Large intestine (tissue), 3 donors: Measurements from ENCODE around the gene PTPRG. TPM values are rescaled to one million over a fixed set of nuclear protein-coding genes. Genes with fewer than 3 reads are reported as not detected.

ENCODE experiments used
- DNase-seq, 2 donors: peaks; one replicate each; pipeline versions ENCODE4 v3.0.0 to v3.0.0-alpha.2; 2013
- H3K27ac ChIP-seq: one replicate; pipeline ENCODE4 v1.5.1; 2013; ENCODE audit warnings: low read length
- H3K27me3 ChIP-seq: 2 replicates; pipeline ENCODE4 v1.6.1; 2013; ENCODE audit warnings: low read length; ENCODE audit not compliant: control insufficient read depth, insufficient read depth
- H3K36me3 ChIP-seq: 2 replicates; pipeline ENCODE4 v1.6.1; 2013; ENCODE audit warnings: low read length; ENCODE audit not compliant: control insufficient read depth, insufficient read depth
- H3K4me1 ChIP-seq: one replicate; pipeline ENCODE4 v1.6.1; 2013; ENCODE audit warnings: low read length; ENCODE audit not compliant: control insufficient read depth, insufficient read depth
- H3K4me3 ChIP-seq: one replicate; pipeline ENCODE4 v1.5.1; 2013; ENCODE audit warnings: low read length
- H3K9me3 ChIP-seq: one replicate; pipeline ENCODE4 v1.6.1; 2013; ENCODE audit warnings: mild to moderate bottlenecking, low read depth, low read length, moderate library complexity; ENCODE audit not compliant: control insufficient read depth
- WGBS: methylation state at CpG from one replicate; pipeline ENCODE4 v1.1.5; 2013; ENCODE audit warnings: low lambda C conversion rate; ENCODE audit not compliant: insufficient coverage; 5-methylcytosine and 5-hydroxymethylcytosine counted together
- polyA plus RNA-seq: library from polyadenylated mRNA; unstranded; fragments of 120-200 nt; gene quantifications from one replicate; pipeline ENCODE4 v1.2.1, GENCODE V29; 2013

The PTPRG gene
- polyA plus RNA-seq, 1 donor: 18.3 TPM

DNA sequence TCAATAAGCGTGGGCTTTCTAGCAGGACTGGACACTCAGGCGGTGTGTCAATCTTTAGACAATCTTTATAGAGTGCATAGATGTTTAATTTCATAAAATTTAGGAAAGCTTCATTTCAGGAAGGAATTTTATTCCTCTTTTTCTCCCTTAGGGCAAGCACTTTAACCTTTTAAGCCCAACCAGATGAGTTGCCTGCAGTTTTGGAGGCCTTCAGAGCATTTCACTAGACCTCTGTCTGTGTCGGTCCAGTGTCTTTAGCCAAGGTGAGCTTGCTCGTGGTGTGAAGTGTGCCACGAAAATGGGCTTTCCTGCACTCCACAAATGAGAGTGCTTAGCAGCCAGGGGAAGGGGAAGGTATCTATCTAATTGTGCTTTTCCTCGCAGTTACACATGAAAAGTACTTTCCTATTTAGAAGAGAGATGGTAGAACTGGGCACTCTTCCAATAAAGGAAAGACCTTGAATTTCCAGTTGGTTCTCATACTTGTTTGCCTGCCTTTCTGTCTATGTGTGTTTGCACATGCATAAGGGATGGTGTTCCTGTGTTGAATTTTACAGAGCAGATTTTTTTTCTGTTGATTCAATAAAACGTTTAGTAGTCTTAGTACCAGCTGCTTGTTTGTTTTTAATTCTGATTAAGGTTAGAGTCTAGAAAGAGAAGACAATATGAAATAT lies 758.3 kb downstream of the PTPRG start:
- Histone ChIP-seq H3K27me3 (no peaks in the 10 kb centered on the region), H3K4me3 (peak overlapping the region; percentile 56), H3K4me1 (no peaks in the 10 kb centered on the region), H3K36me3 (no peaks in the 10 kb centered on the region), H3K9me3 (no peaks in the 10 kb centered on the region), H3K27ac (no peak overlapping the region)
- no peak for DNase-seq
- 90% methylated on average over 2 of the region's 7 CpGs for WGBS

GRCh38 chr3:62323241-62323640 lies 761.9 kb downstream of the PTPRG start:
- WGBS: 100% methylated on average over 1 of the region's 1 CpG

GRCh38 chr3:62325896-62326295 lies 764.5 kb downstream of the PTPRG start:
- no peak for DNase-seq
- H3K4me1 ChIP-seq: no peaks in the 10 kb centered on the region
- no peak overlapping the region for H3K27ac ChIP-seq
- no peaks in the 10 kb centered on the region for H3K36me3 ChIP-seq
- no peaks in the 10 kb centered on the region for H3K27me3 ChIP-seq
- no peak overlapping the region for H3K4me3 ChIP-seq
- WGBS: 57% methylated on average over 2 of the region's 8 CpGs
- H3K9me3 ChIP-seq: no peaks in the 10 kb centered on the region

More at GRCh38 chr3:62323241-62323640, 761.9 kb downstream of the PTPRG start:
- Histone ChIP-seq H3K9me3 (no peaks in the 10 kb centered on the region), H3K36me3 (no peaks in the 10 kb centered on the region), H3K4me1 (no peaks in the 10 kb centered on the region), H3K27ac (no peak overlapping the region), H3K27me3 (no peaks in the 10 kb centered on the region), H3K4me3 (no peak overlapping the region)
- no peak for DNase-seq

DNA sequence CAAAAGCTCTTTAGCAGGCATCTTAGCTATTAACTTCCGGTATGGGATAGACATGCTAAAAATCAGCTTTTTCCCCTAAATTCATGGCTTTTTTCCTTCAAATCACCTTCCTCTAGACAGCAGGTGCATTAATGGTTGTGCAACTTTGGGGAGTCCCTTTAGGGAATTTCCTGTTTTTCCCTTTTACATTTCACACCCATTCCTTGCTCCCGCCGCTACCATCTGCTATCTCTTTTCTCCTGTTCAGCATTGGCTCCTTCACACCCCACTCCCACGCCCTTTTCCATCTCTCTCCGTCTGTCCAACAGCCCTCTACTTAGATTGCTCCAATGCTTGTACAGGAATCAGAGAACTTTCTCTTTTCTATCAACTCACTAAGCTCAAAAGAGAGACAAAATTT lies 768.6 kb downstream of the PTPRG start:
- no peaks in the 10 kb centered on the region for H3K9me3 ChIP-seq
- WGBS: 82% methylated on average over 4 of the region's 5 CpGs
- no peaks in the 10 kb centered on the region for H3K27me3 ChIP-seq
- no peak for DNase-seq
- H3K36me3 ChIP-seq: no peaks in the 10 kb centered on the region
- no peak overlapping the region for H3K4me3 ChIP-seq
- no peak overlapping the region for H3K27ac ChIP-seq
- H3K4me1 ChIP-seq: no peaks in the 10 kb centered on the region

DNA sequence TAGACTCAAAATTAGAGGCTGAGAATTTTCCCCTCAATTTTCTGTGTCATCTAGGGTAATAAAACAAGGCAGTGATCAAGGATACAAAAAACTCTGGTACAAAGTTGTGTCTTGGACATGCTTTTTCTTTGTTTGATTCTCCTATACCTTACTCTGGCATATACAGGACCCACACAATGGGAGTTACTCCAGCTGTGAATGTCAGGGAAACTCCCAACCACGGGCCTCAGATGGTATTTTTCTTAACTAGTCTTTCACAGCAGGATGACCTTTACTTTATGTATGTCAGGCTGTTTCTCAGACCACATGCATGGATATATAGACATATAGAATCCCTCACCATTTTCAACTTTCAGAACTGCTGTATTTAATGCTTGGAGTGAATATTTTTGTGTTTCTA lies 770.6 kb downstream of the PTPRG start:
- no peaks in the 10 kb centered on the region for H3K9me3 ChIP-seq
- no peak overlapping the region for H3K4me3 ChIP-seq
- H3K27me3 ChIP-seq: no peaks in the 10 kb centered on the region
- no peak overlapping the region for H3K27ac ChIP-seq
- no peak for DNase-seq
- no peaks in the 10 kb centered on the region for H3K36me3 ChIP-seq
- H3K4me1 ChIP-seq: no peaks in the 10 kb centered on the region
- no CpG with 5 or more reads among the region's 1 CpG for WGBS

DNA sequence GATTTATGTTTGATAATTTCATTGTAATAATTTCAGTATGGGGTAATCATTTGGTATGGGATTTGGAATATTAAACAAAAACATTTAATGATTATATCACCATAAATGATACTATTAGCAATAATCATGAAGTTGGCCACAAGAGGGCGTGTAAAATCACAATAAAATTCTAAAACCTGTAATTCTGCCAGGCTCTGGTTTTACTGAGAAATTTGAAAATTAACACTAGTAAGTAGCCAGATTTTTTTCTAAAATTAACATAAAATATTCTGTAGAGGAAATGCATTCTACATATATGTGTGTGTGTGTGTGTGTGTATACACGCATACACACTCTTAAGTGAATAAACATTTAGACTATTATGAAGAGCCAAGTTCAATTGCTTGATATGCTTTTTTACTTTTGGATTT lies 771.5 kb downstream of the PTPRG start:
- no peak for DNase-seq
- no CpG with 5 or more reads among the region's 2 CpGs for WGBS
- Histone ChIP-seq H3K9me3 (no peaks in the 10 kb centered on the region), H3K36me3 (no peaks in the 10 kb centered on the region), H3K4me1 (no peaks in the 10 kb centered on the region), H3K27me3 (no peaks in the 10 kb centered on the region), H3K27ac (no peak overlapping the region), H3K4me3 (no peak overlapping the region)

DNA sequence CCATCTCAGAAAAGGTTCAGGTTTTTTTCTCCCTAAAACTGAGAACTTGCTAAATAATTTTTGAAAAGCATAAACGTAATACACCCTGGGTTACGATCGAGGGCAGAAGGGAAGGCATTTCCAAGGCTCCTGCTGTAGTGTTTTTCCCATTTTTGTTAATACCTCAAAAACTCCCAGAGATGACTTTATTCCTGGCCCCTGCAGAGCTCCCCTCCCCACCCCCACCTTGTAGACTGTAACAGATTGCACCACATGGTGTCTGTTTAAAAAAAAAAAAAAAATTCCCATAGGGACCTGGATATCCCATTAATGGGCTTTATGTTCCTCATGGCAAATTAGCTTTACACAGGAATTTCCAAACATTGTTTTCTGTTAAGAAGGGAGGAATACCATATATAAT lies 773.8 kb downstream of the PTPRG start:
- H3K4me1 ChIP-seq: no peaks in the 10 kb centered on the region
- no peaks in the 10 kb centered on the region for H3K9me3 ChIP-seq
- no peak overlapping the region for H3K27ac ChIP-seq
- H3K27me3 ChIP-seq: no peaks in the 10 kb centered on the region
- DNase-seq: no peak
- WGBS: 60% methylated on average over 1 of the region's 3 CpGs
- H3K36me3 ChIP-seq: no peaks in the 10 kb centered on the region
- H3K4me3 ChIP-seq: no peak overlapping the region

DNA sequence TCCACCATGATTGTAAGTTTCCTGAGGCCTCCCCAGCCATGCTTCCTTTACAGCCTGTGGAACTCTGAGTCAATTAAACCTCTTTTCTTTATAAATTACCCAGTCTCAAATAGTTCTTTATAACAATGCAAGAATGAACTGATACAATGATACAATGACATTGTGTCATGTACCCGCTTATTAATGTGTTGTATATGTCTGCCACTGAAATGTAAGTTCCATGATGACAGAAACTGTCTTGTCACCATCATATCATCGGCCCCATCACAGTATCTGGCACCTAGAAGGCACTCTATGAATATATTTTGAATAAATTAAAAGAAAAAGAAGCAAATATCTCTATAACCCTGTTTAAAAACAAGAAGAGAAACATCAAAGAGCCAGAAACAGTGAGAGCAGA lies 782.4 kb downstream of the PTPRG start:
- Histone ChIP-seq H3K4me1 (no peaks in the 10 kb centered on the region), H3K27ac (no peak overlapping the region), H3K27me3 (peaks cover 2% of the 10 kb centered on the region), H3K9me3 (no peaks in the 10 kb centered on the region), H3K4me3 (no peak overlapping the region), H3K36me3 (no peaks in the 10 kb centered on the region)
- no peak for DNase-seq
- WGBS: no CpG with 5 or more reads among the region's 2 CpGs
